NCI-H1694 treated with DMSO at 0.1 percent for 48 hours (cell line): ENCODE results near the gene STK24.

Experiments
- DNase-seq: peaks from one replicate; lab custom pipeline; 2025; lab: John Stamatoyannopoulos, UW

The STK24 gene

DNA sequence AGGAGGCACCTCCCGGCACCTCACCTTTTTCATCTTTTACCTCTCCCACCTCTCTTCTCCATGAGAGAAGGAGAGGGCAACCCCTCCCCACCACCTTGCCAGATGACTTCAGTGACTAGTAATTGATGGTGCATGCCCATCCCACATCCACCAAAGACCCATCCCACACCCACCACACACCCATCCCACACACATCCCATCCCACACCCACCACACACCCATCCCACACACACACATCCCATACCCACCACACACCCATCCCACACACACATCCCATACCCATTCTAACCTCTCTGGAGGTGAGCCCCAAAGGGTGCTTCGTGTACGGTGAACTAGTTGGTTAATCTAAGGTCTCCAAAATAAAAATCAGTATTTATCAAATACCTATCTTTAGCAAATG is 44.7 kb downstream of the STK24 start:
- no peak for DNase-seq

DNA sequence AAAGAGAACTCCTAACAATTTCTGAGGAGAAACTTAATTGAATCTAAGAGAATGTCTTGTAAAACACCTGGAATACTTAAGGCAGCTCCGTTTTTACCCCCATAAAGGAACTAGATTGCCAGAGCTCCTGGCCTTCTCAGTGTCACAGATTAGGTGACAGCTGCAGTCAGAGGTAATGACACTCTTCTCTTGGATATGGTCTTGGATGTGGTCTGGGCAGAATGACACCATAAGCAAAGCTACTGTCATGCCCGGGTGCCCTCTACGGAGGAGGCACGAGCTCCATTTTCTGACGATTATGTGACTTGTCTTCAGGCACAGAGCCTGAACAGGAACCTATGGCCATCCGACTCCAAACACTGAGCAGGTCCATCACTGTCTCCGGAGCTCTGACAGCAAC is 46.7 kb downstream of the STK24 start:
- DNase-seq = no peak

DNA sequence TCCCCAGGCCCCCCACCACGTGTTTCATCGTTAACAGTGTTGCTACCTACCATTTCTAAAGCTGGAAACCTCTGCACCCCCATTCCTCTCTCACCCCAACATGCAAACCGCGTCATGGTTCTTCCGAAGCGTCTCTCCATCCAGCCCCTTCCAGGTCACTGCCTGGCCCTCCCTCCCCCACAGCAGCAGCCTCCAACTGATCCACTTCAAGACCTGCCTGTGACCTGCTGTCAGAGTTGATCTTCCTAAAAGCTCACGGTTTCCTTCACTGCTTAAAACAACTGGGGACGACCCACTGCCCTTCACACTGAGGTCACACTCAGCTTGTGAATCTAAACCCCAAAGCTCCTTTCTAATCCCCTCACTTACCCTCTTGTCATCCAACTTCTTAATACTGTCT is 47.7 kb downstream of the STK24 start:
- DNase-seq = no peak

DNA sequence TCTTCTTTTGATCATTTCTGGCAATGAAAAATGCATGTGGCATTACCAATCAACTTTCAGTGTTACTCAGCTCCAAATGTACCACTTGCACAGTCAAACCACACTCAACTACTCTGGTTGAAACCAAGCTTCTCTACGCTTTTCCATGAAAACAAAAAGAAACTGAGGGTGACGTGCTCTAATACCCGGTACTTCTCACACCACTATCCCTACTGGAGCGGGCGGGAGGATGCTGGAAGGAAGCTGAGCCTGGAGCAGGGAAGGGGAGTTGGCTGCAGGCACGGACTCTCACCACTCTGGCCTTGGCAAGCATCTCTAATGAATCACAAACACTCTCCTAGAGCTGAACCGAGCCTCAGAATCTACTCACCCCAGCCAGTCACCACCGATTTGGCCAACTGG is 48.2 kb downstream of the STK24 start:
- no peak for DNase-seq

DNA sequence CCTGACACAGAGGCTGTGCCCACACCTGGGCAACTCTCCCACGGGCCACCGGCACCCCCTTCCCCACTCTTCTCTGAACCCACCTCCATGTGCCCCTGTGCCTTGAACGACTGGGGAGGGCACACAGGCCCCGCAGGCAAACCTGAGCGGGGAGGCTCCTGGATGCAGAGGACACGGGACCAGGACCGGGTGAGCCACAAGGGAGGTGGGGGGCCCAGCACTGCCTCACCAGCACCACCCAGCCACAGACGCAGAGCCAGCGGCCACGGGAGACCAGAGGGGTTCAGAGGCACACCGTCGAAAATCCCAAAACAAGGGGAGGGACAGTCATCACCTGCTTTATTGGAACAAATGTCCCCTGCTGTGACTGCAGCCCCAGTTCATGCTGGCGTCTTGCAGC is 49.4 kb downstream of the STK24 start:
- no peak for DNase-seq

DNA sequence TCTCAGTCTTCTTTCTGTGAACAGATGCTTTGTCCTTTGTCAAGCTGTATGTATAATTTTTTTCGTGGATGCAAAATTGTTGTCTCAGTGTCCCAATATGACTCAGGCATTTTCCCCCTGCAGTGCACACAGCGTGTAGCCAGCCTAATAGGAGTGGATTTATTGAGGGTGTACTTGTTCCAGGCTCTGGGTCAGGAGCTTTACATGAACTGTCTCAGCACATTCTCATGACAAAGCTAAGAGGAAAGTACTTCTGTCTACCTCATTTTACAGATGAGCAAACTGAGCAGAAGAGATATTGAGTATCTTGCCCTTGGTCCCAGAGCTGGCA is 50.8 kb downstream of the STK24 start:
- DNase-seq = no peak

DNA sequence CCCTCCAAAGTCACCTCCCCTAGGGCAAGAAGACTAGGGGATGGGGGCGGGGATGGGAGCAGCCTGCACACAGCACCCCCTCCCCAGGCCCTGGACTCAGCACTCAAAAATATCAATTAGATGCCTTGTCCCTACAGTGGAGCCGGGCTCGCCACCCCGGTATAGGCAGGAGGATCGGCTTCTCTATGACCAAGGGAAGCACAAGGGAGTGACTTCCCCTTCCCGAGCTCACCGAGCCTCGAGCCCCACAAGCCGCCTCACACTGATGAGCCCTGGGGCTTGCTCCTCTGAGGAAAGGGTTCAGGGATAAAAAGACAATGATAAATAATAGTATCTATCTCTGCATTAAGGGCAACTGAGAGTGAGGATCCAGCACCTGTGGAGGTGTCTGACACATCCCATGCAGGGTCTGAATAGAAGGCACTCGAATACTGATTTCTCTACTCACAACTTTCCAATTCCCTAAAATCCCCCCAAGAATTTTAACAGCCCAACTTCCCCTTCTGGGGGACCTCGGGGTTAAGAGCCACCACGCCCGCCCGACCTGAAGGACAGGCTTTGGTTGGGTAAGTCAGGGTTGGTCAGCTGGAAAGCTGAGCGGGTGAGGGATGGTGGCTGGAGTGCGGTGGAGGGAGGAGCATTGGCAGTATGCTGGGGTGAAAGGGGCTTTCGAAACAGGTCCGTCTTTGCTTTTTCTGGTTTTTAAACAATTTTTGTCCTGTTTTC is 51.3 kb downstream of the STK24 start:
- DNase-seq = no peak

DNA sequence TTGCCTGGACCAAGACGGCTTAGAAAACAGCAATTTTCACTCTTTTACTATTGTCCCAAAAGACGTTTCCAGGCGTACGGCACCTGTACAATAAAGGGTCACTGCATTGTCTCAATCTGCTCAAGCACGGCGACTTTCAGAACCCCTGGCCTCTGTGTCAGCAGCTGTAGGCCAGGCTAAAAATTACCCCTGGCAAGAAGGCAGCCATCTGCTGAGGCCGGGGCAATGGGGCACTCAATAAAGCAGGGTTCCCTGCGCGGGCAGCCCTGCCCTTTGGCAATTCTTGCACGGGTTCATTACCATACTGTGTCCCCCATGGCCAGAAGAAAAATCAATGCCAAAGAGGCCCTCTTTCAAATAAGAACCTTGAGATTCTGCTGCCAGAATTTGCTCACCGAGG is 52.1 kb downstream of the STK24 start:
- DNase-seq = no peak

DNA sequence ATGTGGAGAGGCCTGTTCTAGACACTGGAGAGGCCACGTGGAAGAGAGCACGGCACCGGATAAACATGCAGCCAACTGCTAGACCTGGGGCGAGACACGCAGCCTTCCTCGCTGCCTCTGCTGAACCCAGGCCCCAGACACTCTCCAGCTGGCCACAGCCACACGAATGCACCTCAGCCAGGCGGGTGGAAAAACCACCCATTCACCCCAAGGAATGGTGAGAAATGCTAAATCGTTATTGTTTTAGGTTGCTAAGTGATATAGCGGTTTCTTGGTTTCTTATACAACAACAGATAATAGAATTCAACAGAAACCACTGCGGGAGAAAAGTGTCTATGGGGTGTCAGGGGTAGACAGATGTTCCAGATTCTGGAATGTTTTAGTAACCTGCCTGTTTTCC is 52.5 kb downstream of the STK24 start:
- DNase-seq = no peak

DNA sequence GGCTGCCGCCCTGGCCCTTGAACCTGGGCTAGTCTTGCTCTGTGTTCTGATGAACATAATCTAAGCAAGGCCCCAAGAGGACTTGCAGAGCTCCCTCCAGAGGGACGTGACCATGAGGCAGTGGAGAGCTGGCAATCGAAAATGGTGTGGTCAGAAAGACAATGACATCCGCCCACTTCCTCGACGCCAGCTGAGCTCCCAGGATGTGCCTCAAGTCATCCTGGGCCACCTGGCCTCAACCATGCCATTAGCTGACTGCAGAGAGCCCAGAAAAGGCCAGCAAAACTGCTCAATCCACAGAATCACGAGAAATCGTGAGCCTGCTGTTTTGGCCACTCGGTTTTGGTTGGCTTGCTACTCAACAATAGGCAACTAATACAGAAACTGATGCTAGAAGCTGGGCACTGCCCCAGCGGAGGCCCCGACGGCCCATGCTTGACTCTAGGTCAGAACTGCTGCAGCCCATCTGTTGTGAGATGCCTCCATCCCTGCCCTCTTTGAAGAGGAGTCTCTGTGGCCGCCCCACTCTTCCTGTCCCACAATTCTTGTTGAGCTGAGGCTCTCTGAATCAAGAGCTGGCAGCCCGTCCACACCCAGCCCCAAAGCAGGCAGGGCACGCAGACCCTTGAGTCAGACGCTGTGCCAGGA is 53.3 kb downstream of the STK24 start:
- DNase-seq = no peak

DNA sequence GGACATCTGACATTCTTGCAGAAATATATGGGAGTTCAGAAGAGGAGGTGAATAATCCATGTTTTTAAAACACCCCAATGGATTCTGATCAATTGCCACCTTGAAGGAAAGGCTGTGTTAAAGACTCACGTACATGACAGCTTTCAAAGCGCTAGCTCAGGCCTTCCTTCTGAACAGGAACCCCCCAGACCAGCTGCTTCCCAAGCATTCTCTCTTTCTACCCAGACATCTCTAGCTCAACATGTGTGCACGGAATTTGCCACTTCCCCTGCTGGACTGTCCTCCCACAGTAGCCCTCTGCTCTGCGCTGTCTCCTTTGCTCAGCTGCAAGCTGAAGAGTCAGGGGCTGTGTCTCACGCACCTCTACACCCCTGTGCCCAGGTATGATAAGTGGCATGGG is 54.5 kb downstream of the STK24 start:
- DNase-seq = no peak

DNA sequence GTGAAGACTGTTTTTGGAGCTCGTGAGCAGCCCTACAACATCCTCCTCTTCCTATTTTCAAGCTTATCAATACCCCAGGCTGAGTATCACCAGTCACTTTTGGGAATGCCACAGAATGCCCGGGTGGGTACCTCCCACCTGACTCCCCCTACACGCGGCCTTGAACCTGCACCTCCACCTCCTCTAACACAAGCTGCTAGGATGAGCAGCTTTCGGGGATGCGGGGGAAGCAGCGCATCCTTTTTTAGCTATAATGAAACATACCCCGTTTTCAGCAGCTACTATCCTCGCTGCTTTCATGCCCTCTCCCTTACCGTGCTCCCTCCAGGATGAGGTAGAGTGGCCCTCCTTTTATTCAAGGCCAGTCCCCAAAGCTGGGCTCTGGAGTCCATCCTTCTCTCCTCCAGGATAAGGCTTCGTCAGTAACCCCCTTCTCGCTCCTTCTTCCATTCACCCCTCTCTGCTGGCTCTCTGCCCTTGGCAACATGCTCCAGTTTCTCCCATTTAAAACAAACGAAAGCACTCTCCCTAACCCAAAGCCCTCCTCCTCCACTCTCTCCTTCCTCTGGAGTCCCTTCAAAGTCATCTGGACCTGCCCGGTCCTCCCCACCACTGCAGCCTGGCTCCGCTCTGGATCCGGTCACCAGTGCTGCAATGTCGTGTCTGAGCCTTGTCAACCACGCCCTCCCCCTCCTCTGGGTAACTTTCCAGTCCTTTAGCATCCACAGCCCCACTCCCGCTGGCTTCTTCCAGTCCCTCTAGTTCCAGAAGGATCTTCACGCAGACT is 55.3 kb downstream of the STK24 start:
- peak; percentile 8 for DNase-seq

DNA sequence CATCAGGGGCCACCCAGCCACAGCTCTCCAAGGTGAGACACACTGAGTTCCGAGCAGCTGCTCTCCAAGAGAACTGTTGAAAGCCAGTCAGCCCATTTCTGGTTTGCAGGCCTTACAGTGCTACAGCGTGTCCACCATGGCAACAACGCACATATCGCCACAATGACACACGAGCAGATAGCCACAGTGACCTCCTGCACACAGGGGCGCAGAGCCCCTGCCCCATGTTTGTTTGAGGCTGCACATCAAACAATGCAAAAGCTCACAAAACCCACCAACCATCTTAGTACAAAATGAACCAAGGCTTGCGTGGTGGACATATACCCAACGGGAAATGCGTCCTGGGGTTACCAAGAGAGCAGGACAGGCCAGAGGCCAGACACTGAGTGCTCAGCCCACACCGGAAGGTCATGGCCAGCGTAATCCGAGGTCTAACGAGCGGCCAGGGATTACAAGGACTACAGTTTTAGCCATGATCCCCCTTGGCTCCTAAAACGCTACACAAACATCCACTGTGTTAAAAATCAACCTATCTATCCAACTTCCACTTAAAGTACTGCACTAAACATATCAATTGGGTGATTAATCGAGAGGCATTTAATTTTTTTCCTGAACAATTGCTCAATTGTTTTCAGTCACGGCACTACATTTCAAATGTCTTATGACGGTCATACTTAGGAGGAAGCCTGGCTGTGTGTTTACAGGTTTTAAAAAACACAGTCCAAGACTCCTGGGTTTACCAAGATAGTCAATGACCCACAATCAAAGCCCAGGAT is 56.0 kb downstream of the STK24 start:
- no peak for DNase-seq

DNA sequence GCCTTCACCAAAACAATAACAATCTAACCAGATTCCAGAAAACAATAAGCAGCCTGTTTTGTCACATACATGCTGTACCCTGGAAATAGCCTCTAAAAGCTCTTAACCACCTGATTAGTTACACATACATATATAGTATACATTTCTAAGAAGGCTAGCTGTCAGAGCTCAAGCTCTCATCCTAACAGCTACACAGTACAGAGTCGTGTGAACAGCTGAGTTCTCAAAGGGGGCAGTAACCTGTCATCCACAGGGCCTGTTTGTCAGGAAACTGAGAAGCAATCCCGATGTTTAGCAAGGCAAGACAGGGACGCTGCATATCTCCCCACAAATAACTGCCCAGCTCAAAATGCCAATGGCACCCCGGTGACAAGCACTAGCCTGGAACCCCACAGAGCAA is 56.9 kb downstream of the STK24 start:
- no peak for DNase-seq

DNA sequence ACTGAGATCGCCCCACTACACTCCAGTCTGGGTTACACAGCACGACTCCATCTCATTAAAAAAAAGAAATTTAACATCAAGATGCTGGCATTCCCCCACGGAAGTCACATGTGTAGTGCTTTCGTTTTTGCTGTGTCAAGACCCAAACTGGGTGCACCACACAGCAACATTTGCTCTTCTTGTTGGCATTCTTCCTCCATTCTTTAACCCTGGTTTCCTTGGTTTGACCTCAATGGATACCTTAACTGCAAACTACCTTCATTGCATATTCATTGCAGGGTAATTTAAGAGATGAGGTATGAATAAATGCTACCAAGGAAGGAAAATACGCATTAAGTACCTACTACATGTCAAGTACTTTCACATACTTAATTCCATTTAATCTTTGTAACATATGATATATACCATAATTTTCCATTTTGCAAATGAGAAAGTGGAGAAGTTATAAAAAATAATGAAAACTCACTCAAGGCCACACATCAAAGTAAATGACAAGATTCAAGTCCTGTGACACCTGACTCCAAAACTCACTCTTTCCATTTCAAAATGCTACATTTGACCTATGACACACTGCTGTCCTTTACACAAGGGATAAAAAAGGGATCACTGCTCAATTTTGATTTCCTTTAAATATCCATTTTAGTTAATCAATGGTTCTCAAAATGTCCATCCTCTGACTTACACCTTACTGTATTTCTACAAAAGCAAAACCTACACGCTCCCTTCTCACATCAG is 59.2 kb downstream of the STK24 start:
- no peak for DNase-seq

DNA sequence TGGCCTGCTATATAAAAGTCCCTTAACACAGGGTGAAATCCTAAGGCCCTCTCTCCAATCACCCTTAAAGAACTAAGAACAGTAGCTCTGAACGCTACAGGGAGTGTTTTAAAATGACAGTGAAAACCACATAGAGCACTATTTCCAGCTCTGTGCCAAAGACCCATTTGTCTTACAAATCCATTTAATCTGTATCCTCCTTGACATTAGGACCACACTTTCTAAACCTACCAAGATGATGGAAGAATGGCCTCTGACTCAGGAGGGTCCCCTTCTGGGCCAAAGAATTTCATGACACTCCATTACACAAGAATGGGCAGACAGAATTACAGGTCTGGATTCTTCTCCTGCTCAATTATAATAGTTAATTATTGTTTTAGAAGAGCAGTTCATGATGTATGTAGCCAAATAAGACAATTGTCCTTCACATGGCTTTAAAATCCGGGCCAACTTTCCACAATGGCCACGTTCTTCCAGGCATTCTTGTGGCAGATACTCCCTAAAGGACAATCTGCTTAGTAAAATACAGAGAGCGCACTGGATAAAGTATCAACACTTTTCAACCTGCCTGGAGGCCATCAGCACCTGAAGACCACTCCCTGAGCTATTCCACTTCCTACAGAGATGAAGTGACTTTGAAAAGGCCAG is 61.0 kb downstream of the STK24 start:
- DNase-seq = no peak

DNA sequence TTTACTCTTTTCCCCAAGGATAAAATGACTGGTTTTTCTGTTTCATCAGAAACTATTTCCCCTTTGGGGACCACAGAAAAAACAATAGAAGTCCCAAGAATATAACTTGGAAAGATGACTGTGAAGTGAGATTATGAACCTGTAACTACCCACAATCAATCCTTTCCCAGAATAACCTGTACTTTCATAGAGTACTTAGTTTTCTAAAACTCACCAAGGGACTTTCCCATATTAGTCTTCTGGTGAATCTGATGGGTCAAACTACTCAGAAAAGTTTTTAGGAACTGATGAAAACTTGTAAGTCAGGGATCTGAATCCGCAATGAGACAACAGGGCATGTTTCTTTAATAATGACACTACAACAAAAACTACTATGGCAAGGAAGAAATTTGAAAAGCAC is 62.6 kb downstream of the STK24 start:
- DNase-seq = no peak

DNA sequence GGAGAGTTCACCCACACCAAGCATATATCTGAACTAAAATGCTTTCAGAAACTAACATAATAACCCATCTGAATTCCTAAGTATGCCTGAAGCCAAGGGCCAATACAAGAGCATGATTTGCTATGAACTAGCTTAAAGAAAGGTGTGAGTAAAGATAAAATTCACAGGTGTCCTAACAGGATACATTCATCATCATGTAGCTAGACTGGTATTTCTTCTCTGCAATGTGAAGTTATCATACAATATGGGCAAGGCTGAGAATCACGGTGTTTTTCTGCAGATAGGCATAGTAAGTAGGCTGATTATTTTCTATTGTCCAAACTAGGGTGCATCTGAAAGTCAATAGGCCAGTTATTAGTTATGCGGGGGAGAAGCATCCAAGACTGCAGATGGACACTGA is 63.1 kb downstream of the STK24 start:
- no peak for DNase-seq

DNA sequence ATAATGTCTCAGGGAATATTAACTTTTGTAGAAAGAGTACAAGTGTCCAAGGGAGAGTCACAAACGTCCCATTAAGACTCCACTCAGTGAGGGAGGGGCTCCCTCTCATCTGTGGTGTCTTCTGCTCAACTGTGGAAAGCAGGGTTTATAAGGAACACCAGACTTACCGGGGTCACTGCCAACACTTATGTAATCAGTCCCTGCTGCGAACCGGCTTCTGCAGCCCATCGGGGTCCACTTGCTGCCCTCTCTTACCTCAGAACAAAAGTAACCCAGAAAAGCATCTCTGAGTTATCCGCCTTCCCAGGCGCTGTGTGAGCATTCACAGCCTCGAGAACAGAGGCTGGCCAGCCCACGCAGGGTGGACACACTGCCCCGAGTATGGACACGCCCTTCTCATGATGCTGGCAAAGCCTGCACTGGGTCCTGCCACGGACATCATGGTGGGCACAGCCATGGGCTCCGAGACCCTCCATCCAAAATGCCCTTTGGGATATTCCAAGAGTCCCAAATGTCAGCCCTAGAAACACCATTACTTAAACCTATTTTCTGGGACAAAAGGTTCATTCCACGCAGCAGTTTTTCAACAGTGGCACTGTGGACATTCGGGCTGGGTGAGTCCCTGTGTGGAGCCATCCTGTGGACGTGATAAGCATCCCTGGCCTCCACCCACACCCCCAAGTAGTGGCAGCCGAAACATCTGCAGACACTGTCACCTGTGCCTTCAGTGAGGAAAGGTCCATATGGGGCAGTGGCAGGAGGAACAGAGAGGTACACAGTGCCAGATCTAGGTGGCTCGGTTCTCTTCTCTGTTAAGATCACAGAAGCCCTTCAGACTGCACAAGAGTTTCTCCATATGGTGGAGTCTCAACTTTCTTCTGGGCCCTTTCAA is 63.9 kb downstream of the STK24 start:
- no peak for DNase-seq

DNA sequence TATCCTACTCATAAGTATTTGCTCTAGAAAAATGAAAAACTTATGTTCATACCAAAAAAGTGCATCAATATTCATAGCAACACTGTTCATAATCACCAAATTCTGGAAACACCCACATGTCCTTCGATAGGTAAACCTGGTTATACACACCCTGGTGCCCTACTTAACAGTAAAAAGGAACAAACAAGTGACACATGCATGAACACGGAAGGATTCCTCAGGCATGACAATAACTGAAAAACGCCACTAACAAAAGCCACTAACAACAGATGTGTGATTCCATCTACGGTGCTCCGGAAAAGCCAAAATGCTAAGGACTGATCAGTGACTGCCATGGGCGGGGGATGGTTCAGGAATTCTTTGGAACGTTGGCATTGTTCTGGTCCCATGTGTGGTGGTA is 65.5 kb downstream of the STK24 start:
- DNase-seq = no peak

DNA sequence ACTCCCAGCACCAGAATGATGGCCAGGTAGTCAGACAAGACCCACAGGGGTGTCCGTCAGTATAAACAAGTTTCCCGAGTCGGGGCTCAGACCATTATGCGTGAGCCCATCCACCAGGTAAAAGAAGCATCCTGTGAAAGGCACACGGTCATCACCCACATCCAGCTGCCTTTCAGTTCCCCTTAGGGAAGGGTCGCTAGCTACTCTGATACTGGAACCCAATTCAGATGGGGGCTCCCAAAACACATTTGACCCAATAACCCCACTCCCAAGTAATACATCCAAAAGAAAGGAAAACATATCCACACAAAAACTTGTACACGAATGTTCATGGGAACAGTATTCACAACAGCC is 66.8 kb downstream of the STK24 start:
- DNase-seq = no peak
